Activated CD8-positive, alpha-beta memory T cell treated with anti-CD3 and anti-CD28 coated beads, Interleukin-2, amount 50 U/mL, for 48 hours (primary cell): ENCODE measurements around the gene WWOX.
"Not testable (repeated sequence)": the region's sequence is repeated elsewhere in the genome, so short reads cannot be mapped to it uniquely, and the experiment has no call there.

Experiments used
- DNase-seq: peaks from one replicate; pipeline ENCODE4 v3.0.0-alpha.2; 2020

WWOX gene

DNA sequence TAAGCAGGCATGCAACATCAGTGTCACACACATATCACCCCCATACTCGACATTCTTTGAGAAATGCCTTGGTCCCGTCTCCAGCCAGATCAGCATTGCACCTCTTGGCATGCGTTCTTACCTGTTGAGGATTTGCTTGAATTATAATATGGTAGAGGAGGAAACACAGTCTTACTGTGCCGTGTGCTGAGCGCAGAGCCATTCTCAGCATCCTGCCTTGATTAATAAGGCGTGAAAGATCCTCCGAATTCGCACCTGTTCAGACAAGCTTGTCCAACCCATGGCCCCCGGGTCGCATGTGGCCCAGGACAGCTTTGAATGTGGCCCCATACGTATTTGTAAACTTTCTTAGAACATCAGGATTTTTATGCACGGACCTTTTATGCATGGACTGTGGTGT lies 408.1 kb downstream of the WWOX start:
- DNase-seq = no peak

DNA sequence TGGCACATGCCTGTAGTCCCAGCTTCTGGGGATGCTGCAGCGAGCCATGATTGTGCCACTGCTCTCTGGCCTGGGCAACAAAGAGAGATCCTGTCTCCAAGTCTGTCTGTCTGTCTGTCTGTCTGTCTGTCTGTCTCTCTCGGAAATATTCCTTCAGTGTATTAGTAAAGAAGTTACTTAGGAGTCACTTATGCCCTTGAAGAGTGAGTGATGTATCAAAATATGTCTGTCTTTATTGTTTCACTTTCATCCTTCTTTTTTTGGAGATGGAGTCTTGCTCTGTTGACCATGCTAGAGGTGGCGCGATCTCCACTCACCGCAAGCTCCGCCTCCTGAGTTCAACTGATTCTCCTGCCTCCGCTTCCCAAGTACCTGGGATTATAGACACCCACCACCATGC lies 410.5 kb downstream of the WWOX start:
- no peak for DNase-seq

DNA sequence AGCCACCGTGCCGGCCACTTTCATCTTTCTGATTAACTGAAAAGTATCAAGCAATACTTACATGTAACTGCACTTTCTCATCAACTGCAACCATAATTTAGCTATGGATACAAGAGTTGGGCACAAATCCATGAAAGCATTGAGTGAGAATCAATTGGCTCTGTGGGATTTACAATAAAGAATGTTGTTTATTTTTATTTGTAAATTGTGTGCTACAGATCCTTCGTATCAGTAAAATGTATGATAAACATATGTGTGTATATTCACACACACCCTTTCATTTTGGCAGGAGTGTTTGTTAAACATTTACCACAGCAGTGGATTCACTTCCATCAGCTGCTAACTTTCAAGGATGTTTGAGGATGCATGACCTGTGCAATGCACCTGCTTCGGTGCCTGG lies 411.0 kb downstream of the WWOX start:
- DNase-seq = no peak

DNA sequence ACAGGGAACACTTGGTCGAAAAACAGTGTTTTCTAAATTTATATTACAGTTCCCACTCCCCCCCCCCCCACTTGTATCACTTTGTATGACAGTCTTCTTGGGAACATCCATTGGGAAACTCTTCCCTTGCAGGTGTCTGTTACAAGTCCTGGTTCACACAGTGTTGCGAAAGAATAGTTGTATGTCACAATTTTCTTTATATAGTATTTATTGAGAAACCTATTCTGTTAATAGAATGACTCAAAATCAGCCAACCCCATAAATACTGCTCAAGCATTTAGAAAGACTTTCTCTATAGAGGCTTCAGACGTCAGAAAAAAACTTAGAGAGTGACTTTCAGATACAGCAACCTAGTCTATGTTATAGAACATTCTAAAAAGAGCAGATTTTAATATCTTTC lies 414.4 kb downstream of the WWOX start:
- DNase-seq = no peak

DNA sequence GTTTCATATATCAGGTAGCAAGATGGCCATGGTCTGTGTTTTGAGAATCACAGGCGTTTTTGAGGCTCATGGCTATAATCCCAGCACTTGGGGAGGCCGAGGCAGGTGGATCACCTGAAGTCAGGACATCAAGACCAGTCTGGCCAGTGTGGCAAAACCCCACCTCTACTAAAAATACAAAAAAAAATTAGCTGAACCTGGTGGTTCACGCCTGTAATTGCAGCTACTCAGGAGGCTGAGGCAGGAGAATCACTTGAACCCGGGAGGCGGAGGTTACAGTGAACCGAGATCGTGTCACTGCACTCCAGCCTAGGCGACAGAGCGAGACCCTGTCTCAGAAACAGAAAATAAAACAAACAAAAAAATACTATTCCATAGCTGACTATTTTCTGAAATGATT lies 415.4 kb downstream of the WWOX start:
- DNase-seq = not testable (repeated sequence)

DNA sequence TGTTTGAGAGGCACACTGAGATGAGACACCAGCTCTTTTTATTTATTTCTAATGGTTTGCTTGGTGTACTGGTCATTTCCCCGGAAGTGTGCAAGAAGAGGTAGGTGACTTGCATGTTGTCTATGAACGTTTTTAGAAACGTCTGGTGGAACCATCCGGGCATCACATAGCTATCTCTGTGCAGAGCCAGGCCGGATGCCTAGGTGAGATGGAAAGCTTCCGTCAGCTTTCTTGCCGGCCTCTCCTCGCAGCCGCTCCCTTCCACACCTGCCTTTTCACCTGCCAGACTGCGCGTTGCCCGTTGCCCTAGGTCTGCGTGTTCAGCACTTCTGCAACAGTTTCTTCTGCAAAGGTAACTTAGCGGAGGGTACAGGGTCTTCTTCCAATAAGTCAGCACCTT lies 416.0 kb downstream of the WWOX start:
- DNase-seq = no peak

DNA sequence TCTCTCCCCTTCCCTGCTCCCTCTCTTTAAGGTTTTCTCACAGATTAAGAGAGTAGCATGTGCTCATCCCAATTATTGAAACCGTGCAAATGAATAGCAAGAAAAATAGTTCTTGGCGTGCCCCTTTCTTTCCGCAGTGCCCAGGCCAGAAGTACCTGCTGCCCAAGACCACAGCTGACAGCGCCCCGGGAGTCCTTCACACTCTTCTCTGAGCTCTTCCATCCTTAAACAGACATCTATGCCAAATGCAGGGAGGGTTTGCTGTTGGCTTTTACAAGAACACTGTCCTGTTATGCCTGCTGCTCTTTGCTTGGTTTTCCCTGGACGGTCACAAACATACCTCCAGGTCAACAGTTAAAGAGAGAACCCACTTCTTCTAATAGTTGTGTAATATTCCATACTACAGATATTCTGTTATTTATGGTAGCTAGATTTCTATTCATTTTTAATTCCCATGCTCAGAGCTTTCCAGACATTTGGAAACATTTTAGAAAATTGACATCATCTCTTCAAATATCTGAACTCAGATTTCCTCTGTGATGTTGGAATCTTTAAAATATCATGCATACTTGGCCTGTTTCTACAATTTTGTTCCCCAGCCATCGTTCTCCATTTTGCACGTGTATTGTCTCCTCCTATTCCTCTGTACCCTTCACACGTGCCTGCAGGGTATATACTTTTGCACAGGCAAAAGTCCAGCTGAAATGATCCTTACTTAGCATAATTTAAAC lies 416.7 kb downstream of the WWOX start:
- DNase-seq = no peak

DNA sequence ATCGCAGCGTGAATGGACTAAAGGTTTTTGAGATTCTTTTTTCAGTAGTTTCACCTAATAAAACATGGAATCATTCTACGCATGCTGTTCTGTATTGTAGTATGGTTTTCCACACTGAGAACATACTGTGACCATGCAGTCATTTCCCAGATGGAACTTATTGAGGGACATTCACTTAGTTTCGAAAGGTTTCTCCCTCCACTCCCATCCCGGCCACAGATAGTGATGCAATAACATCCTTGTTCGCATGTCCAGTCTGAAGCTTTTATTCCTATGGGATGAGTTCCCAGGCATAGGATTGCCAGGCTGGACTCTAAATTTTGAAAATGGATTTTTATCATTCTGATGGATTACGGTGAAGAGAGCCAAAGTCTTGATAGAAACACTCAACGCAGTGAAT lies 420.4 kb downstream of the WWOX start:
- DNase-seq = no peak

DNA sequence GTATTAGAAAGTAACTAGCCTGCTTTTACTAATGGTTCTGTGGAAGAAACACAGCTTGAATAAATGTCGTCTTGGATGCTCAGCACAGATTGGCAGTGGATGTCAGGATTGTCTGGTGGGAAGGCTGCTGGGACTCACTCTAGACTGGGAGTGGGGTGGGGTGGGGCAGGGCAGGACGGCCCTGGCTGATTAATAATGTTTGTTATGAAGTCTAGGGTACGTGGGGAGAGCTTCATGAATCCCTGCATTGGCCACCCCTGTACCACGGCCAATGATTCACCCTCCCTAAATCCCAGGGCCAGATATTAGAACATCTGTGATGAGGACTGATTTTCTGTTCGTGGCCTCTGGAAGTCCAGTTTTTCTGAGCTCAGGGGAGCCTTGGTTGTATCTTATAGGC lies 421.0 kb downstream of the WWOX start:
- DNase-seq = no peak

DNA sequence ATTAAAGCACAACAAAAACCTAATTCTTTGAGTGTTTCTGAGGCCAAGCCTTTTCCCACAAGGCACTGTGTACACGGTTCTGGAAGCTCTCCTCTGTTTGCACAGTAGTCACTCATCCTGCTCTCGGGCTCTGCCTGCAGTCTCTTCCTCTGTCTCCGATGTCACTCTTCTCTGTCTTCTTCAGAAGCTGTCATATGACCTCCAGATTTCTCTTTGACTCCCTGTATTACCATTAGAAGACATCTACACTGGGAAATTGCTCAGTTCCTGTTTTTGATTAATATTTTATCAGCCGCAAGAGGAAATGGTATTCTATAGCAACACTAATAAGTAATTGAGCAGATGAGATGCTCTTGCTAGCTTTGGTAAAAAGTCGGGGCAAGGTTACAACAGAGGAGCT lies 422.9 kb downstream of the WWOX start:
- DNase-seq = no peak

DNA sequence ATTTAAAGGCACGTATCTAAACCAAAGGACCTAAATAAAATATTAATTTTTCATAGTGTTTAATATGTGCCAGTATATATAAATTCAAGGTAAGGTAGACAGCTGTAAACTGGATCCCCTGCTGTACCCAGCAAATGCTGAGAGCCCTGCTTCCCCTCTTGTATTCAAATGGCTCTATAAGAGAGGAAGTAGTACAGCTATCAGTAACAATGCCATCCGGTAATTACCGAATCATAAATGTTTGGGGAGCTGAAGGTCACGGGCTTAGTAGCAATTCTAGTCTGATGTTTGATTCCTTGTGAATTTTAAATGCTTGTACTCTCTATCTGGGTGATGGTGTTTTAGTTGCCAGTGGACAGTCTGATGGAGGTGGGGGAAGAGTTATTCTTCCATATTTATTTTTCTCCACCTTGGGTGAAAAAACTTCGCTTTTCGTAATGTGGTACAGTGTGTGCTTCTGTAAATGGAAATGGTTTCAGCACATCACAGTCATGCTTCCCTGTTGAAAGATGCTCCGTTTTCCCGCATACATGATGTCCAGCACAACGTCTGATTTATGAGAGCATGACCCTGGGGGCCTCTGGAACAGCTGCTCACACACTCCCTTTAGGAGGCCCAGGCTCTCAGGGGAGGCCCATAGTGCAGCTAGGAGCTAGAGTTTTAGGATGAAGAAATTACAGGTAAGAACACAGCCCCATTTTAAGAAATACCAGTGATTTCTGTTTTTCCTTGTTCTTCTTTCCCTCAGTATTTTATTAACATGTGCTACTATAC lies 423.9 kb downstream of the WWOX start:
- no peak for DNase-seq

DNA sequence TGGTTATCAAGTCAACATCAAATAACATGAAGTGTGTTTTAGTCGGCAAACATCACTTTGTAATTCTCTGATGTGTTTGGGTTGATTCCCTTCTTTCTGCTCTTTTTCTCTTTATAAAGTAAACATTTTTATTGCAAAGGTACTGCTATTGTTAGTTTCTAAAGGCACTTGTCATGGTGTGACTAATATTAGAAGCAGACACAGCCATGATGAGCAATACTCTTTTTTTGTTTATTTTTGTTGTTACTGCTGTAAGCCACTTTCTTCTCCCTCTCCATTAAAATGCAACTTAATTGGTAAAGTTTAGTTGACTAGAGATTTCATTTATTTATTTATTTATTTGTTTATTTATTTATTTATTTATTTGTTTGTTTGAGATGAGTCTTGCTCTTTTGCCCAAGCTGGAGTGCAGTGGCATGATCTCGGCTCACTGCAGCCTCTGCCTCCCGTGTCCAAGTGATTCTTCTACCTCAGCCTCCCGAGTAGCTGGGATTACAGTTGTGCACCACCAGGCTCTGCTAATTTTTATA lies 424.7 kb downstream of the WWOX start:
- DNase-seq = no peak

DNA sequence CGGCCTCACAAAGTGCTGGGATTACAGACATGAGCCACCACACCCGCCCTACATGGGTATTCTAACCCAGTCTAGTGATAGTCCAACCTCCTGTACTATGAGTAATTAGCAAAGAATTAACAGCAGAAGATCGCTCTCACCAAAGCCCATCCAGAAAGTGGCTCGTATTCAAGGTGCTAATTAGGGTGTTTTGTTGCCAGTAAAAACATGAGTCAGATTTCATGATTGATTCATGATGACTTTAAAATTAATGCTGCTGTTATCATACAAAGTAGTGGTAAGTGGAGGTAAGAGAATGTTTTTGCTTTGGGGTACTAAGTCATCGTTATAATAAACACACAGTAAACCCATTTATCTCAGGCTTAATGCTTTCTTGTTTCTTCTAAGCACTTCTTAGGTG lies 428.8 kb downstream of the WWOX start:
- DNase-seq = no peak

DNA sequence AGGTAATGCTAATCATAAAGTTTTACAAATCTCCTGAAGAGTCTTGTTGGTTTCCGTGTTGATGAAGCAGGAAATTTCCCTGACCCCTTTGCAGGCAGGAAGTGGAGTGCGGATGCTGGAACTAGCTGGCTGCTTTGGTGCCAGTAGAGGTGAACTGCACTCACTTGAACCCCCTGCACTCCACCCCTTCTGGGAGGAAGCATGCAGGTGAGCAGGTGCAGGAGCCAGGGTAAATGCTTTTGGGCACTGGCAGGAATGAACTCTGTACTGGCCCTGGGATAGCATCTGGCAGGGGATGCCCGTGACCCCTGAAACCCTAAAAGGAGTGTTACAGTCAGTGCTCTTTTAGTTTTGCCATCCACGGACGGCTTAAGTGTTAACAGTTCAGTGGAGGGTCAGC lies 430.4 kb downstream of the WWOX start:
- DNase-seq = no peak

DNA sequence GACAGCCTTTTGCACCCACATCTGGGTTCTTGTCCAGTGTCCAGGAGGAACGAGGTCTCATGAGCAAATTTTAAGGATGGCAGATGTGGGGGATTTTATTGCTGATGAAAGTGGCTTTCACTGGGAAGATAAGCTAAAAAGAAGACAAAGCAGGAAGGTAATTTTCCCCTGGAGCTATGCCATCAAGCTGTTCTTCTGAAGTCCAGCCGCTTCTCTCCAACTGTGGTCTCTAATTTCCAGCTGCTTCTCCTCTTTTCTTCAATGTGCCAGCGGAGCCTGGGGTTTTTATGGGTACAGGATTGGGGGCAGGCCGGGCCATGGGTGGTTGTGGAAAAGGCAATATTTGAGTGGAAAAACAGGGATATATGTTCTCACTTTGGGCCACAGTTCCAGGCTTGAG lies 430.8 kb downstream of the WWOX start:
- DNase-seq = no peak

DNA sequence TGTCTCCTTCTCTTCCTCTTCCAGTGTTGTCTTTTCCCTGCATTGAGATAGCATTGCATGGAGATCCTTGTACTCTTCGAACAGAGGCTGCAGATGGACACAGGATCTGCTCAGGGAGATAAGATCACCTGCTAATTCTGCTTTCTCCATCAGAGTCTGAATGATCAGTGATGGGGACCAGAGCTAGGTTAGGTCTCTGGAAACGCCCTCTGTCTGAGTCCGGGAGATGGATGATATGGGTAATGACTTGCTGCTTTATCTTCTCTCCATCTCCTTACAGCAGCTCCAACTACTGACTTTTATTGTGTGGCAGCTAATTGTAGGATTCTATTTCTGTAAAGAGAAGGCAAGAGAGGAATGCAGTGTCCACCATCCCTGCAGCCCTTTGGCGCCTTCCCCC lies 435.6 kb downstream of the WWOX start:
- DNase-seq = no peak

DNA sequence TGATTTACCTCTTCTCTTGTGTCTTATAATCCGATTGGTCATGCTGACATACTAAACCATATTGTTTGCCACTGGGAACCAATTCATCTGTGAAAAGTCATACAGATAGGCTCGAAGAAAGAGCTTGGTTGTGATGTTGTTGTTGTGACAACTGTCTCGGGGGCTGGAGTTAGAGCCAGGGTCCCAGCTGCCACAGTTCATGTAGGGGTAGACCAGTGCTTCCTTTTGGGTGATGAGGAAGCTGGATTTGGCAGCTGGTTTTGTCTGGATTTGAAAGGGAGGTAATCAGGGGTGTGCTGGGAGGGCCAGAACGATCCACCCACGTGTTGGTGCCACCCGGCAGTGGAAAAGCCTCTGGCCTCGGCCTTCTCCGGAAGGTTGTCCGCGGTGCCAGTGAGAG lies 438.1 kb downstream of the WWOX start:
- no peak for DNase-seq

DNA sequence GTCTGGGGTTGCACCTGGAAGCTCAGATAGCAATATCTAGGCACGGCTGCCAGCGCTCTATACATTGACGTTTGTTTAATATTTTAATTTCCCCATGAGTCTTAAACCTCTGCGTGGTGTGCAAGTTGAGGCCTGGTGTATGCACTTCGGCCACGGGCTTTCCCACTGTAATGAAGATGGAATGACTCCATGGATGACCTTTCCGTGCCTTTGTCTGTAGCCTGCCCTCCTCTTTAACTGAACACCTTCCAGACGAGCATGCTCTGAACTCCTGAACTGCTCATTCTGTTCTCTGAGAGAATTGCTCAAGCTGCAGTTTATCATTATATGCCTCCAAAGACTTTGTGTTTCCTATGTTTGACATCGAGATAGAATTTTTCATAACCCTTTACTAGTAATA lies 438.8 kb downstream of the WWOX start:
- no peak for DNase-seq

DNA sequence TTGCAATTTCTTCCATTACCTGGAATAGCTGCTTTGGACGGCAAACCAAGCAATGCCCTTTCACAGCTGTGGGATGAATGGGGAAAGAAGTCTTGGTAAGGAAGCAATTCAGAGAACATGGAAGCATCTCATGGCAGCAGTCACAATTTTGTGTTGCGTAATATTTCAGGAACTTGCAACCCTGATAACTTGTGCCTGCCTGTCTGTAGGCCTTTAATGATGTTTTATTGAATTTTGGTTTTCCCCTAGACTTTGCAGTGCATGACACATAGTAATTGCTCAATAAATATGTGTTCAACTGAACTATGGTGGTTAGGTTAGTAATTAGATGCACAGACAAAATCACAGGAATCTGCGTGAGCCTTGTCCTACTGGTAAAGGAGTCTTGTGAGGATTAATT lies 439.5 kb downstream of the WWOX start:
- DNase-seq = no peak

DNA sequence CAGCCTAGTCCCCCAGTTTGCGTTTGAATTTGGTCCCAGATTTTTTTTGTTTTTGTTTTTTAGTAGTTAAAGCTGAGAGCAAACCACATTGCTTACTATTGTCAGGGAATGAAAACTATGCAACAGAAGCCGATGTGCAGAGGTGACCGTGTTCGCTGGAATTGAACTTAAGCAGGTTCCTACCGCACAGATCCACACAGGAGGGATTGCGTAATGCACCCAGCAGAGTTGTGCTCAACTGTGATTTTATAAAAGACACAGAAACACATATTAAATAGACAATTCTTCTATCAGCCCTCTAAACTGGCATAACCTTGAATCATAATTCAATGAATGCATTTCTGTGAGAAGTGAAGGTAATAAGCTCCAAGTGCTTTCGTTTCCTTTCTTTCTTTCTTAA lies 443.0 kb downstream of the WWOX start:
- DNase-seq = no peak

DNA sequence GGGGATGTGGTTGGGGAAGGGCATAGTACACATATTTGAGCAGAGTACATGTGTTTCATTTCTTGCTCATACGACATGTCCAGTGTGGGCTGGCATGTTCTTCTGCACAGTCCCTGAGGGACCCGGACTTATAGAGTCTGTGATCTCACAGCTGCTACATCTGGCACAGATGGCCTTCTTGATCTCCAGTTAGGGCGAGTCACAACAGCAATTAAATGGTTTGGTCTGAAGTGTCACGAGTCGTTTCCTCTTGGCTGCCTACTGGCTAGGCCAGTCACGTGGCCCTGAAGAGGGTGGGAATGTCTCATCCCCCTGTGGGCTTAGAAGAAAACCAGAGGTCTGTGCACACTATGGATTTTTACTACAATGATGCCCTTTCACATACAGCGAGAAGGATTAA lies 443.6 kb downstream of the WWOX start:
- DNase-seq = no peak

DNA sequence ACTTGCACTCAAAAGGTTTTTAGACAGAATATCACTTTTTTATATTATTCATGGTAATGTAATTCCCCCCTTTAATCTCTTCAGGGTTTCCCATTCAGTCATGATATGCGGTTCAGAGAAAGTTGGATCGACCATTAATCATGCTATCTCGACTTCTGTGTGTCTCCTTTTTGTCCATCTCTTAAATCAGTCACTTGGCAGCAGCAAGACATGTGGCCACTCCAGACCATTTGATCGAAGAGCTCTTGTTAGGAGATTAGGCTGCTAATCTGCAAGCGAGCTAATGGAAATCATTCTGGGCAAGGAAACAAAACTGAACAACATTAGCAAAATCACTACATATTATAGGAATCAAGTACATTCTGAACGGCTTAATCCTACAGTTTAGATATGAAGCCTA lies 449.9 kb downstream of the WWOX start:
- no peak for DNase-seq

DNA sequence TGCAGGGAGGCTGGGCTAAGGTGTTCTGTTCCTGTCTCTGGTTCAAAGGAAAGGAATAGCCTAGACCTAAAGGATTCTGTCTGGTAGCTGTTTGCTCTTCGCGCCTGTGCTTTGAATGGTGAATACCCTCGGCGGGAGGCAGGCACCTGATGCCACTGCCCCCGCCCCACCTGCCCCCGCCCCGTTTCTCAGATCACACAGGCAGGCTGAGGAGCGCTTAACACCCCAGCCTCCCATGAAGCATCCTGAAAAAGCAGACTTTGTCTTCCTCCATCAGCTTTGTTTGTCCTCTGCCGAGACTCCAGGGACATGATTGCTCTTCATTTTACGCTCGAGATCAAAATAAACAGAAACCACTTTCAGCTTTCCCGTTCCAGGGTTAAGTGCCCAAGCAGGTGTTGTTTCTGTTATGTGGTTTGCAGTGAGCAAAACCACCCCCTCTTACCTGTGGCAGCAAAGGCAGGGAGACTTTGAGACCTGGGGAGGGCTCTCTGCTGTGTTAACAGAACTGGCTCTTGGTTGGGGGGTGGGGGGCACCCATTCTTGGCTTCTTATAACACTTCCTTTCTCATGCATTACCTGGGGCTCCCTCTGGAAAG lies 452.1 kb downstream of the WWOX start:
- no peak for DNase-seq

DNA sequence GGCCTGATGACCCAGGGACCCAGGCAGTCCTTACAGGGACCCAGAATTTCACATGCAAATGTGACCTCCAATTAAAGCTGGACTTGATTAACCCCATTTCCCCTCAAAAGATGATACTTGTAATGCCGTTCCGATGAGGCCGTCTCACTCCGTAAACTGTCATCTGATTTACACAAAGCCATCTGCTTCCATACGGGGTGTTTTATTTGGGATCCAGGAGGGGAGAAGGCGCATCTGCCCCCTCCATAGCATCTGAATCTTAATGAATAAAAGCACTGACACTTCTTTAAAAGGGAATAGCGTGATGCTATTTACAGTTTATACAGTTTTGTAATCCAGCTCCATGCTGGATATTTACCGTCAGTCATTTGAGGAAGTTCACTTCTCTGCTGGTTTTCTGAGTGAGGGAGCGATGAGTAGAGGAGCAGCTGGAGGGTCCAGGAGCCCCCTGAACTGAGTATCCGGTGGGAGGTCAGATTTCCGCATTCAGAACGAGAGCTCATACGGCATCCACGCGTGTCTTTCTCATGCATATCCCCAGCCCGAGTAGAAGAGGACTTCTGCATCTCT lies 452.7 kb downstream of the WWOX start:
- no peak for DNase-seq
